ENCODE measurements around the gene CELF4. TPM values are rescaled to one million over a fixed set of nuclear protein-coding genes. Genes with fewer than 3 reads are reported as not detected.

The CELF4 gene
- total RNA-seq, 4 donors from 2014 or later: 0.16 to 0.59 TPM; not detected in 2

- no peak for TF ChIP-seq POLR2A (IDR thresholded peaks at IDR 0.05)
- TF ChIP-seq, protein P1, sequence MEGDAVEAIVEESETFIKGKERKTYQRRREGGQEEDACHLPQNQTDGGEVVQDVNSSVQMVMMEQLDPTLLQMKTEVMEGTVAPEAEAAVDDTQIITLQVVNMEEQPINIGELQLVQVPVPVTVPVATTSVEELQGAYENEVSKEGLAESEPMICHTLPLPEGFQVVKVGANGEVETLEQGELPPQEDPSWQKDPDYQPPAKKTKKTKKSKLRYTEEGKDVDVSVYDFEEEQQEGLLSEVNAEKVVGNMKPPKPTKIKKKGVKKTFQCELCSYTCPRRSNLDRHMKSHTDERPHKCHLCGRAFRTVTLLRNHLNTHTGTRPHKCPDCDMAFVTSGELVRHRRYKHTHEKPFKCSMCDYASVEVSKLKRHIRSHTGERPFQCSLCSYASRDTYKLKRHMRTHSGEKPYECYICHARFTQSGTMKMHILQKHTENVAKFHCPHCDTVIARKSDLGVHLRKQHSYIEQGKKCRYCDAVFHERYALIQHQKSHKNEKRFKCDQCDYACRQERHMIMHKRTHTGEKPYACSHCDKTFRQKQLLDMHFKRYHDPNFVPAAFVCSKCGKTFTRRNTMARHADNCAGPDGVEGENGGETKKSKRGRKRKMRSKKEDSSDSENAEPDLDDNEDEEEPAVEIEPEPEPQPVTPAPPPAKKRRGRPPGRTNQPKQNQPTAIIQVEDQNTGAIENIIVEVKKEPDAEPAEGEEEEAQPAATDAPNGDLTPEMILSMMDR (IDR thresholded peaks at IDR 0.05): no peak
- 81 to 88% methylated on average over 8 of the region's 8 CpGs for WGBS, 2 donors
- DNase-seq (ENCODE audit: low spot score in 2 of 2): no peak
- intact Hi-C loops (cut with DNase I; ENCODE audit: low total_unique reads): no loop called here
- H3K4me3 ChIP-seq (ENCODE audit: low read depth, poor library complexity, severe bottlenecking): no peak overlapping the region
Observed at GRCh38 chr18:37306432-37306831, 259.2 kb downstream of the CELF4 start.

- 70 to 75% methylated on average over 13 of the region's 13 CpGs for WGBS, 2 donors
- DNase-seq (ENCODE audit: low spot score in 2 of 2): no peak
- TF ChIP-seq, protein P1 (IDR thresholded peaks at IDR 0.05): no peak
- no peak for TF ChIP-seq POLR2A (IDR thresholded peaks at IDR 0.05)
- intact Hi-C loops (cut with DNase I; ENCODE audit: low total_unique reads): no loop called here
- H3K4me3 ChIP-seq (ENCODE audit: low read depth, poor library complexity, severe bottlenecking): no peak overlapping the region
Observed at GRCh38 chr18:37305066-37305465, 260.5 kb downstream of the CELF4 start.

DNA sequence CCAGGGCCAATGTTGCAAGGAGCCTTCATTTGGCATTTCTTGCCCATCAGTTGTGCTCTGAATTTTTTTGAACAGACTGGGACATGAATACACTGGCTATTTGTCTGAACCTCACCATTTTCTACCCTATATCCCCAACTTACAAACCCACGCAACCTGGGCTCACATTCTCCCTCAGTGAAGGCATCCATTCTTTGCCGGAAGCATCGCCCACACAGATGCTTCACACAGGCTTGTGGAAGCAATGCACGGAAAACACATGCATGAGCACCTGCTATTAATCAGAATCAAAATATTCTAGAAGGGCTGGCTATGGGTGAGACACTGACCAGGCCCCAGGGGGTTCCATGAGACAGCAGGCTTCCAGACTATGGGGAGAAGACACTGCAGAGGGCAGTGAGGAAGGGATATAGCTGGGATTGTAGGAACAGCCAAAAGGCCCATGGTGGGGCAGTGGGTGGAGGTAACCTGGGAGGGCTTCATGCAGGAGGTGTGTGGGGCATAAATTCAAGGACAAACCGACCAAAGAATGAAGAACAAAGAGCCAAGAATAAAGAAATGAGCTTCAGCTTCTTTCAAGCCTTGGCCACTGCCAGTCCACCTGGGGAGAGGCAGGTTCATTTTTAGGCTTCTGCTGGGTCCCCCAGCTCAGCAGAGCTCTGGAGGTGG lies 261.5 kb downstream of the CELF4 start:
- no peak for DNase-seq (ENCODE audit: low spot score in 2 of 2)
- 80% methylated on average over 5 of the region's 5 CpGs for WGBS, 2 donors
- intact Hi-C loops (cut with DNase I; ENCODE audit: low total_unique reads): no loop called here
- TF ChIP-seq POLR2A (IDR thresholded peaks at IDR 0.05): no peak
- TF ChIP-seq, protein P1 (IDR thresholded peaks at IDR 0.05): no peak
- H3K4me3 ChIP-seq (ENCODE audit: low read depth, poor library complexity, severe bottlenecking): no peak overlapping the region

GRCh38 chr18:37303009-37303408 lies 262.6 kb downstream of the CELF4 start:
- intact Hi-C loops (cut with DNase I; ENCODE audit: low total_unique reads): no loop called here
- no peak overlapping the region for H3K4me3 ChIP-seq (ENCODE audit: low read depth, poor library complexity, severe bottlenecking)
- TF ChIP-seq, protein P1 (IDR thresholded peaks at IDR 0.05): no peak
- TF ChIP-seq POLR2A (IDR thresholded peaks at IDR 0.05): no peak
- 28 to 40% methylated on average over 2 of the region's 2 CpGs for WGBS, 2 donors
- DNase-seq (ENCODE audit: low spot score in 2 of 2): no peak

GRCh38 chr18:37302519-37302918 lies 263.1 kb downstream of the CELF4 start:
- DNase-seq (ENCODE audit: low spot score in 2 of 2): no peak
- intact Hi-C loops (cut with DNase I; ENCODE audit: low total_unique reads): no loop called here
- TF ChIP-seq, protein P1 (IDR thresholded peaks at IDR 0.05): no peak
- no peak for TF ChIP-seq POLR2A (IDR thresholded peaks at IDR 0.05)
- 85 to 91% methylated on average over 3 of the region's 3 CpGs for WGBS, 2 donors
- H3K4me3 ChIP-seq (ENCODE audit: low read depth, poor library complexity, severe bottlenecking): no peak overlapping the region

All from lower leg skin (tissue), 4 donors.